GM12878 (cell line): ENCODE data around the gene CCL2. TPM values are rescaled to one million over a fixed set of nuclear protein-coding genes. Genes with fewer than 3 reads are reported as not detected.

Source experiments
- ATAC-seq: fragments of 200-7000 bp; cut with Tn5 transposase; 3 replicates; pipeline ENCODE4 v1.9.1; 2020; ENCODE audit warnings: mild to moderate bottlenecking, moderate library complexity
- BruUV-seq: library from RNA; stranded (reverse); fragments of 400-500 nt; replicated peaks from 2 replicates; lab custom pipeline; 2021; lab: Mats Ljungman, UMichigan
- CTCF ChIA-PET: fragments of 300-600 bp; sonication (Branson Sonifier 250); formaldehyde crosslinking; extraction: SDS; loops from one replicate; lab custom pipeline; 2021; ENCODE audit warnings: inconsistent platforms; lab: Yijun Ruan, JAX
- POLR2A ChIA-PET: fragments of 350-600 bp; formaldehyde crosslinking; extraction: SDS; loops from one replicate; lab custom pipeline; 2021; ENCODE audit warnings: inconsistent platforms; lab: Charles Lee
- RAD21 ChIA-PET: fragments of 300-600 bp; sonication (Branson Sonifier 250); formaldehyde crosslinking; loops from one replicate; lab custom pipeline; 2023; ENCODE audit warnings: antibody characterized with exemption; ENCODE audit not compliant: unreplicated experiment; lab: Charles Lee
- SMC1A ChIA-PET: fragments of 300-600 bp; sonication (Branson Sonifier 250); formaldehyde crosslinking; loops from one replicate; lab custom pipeline; 2023; ENCODE audit not compliant: unreplicated experiment, uncharacterized antibody; lab: Charles Lee
- DNase-seq: peaks from one replicate; pipeline ENCODE4 v3.0.0-alpha.2; 2011; ENCODE audit warnings: low read depth, low spot score
- FAIRE-seq: peaks from 3 replicates; lab custom pipeline; 2011; peaks lifted over from hg19 to GRCh38; lab: Jason Lieb, UNC
- H2AFZ ChIP-seq: 2 replicates; pipeline ENCODE4 v1.6.0; 2011; ENCODE audit warnings: low read depth, low read length, control low read depth; ENCODE audit not compliant: control insufficient read depth
- H3K27ac ChIP-seq: 2 replicates; pipeline ENCODE4 v1.5.1; 2011; ENCODE audit warnings: control low read depth; ENCODE audit not compliant: control insufficient read depth, insufficient read depth
- H3K27me3 ChIP-seq, 2 experiments: replicated peaks in 1 of 2; 2 replicates each; pipeline versions ENCODE4 v1.6.0 to v1.6.1; 2011; ENCODE audit warnings: low read length in 1 of 2; ENCODE audit not compliant: control insufficient read depth in 2 of 2, insufficient read depth in 2 of 2
- H3K36me3 ChIP-seq, 2 experiments: 2 replicates each; pipeline ENCODE4 v1.5.1; 2011; ENCODE audit warnings: low read length in 1 of 2; ENCODE audit not compliant: control insufficient read depth in 2 of 2, insufficient read depth in 2 of 2
- H3K4me1 ChIP-seq: 2 replicates; pipeline ENCODE4 v1.6.1; 2011; ENCODE audit warnings: mild to moderate bottlenecking, low read length, moderate library complexity, mixed read lengths; ENCODE audit not compliant: control insufficient read depth, insufficient read depth
- H3K4me2 ChIP-seq: 2 replicates; pipeline ENCODE4 v1.6.0; 2011; ENCODE audit warnings: control low read depth; ENCODE audit not compliant: control insufficient read depth, insufficient read depth
- H3K4me3 ChIP-seq: fragments of 200-600 bp; sonication (generic); 2 replicates; pipeline ENCODE4 v1.5.1; 2016
- H3K79me2 ChIP-seq: 2 replicates; pipeline ENCODE4 v1.6.0; 2011; ENCODE audit warnings: low read length; ENCODE audit not compliant: control insufficient read depth, insufficient read depth
- H3K9ac ChIP-seq: 2 replicates; pipeline ENCODE4 v1.8.0; 2011; ENCODE audit warnings: low read length, control low read depth, mixed read lengths; ENCODE audit not compliant: control insufficient read depth, insufficient read depth
- H3K9me3 ChIP-seq: replicated peaks from 3 replicates; pipeline ENCODE4 v1.5.1; 2011; ENCODE audit warnings: mild to moderate bottlenecking, low read length; ENCODE audit not compliant: control insufficient read depth, insufficient read depth
- H4K20me1 ChIP-seq: 2 replicates; pipeline ENCODE4 v1.6.0; 2011; ENCODE audit not compliant: control insufficient read depth, insufficient read depth
- BRCA1 ChIP-seq: IDR thresholded peaks from 2 replicates; pipeline ENCODE4 v1.6.1; 2011; ENCODE audit warnings: low read depth, low read length, improper control_type of control experiment
- CHD1 ChIP-seq: IDR thresholded peaks from 2 replicates; pipeline ENCODE4 v1.6.1; 2012; ENCODE audit warnings: low read depth, low read length, improper control_type of control experiment
- EGR1 ChIP-seq, 2 experiments: IDR thresholded peaks; 1 replicate in 1 of 2; 2 replicates in 1 of 2; pipeline ENCODE4 v1.6.1; 2011 to 2012; ENCODE audit warnings: low read depth in 2 of 2, low read length in 2 of 2, borderline replicate concordance in 1 of 2, mild to moderate bottlenecking in 1 of 2, moderate library complexity in 1 of 2
- FOXM1 ChIP-seq: IDR thresholded peaks from 2 replicates; pipeline ENCODE4 v1.6.1; 2012; ENCODE audit warnings: low read depth, mild to moderate bottlenecking, inconsistent platforms, low read length, moderate library complexity
- GABPA ChIP-seq: IDR thresholded peaks from 2 replicates; pipeline ENCODE4 v1.6.1; 2014; ENCODE audit warnings: antibody characterized with exemption, low read depth, mild to moderate bottlenecking, inconsistent platforms
- HCFC1 ChIP-seq: fragments of 150-350 bp; IDR thresholded peaks from 2 replicates; pipeline ENCODE4 v1.6.1; 2014; ENCODE audit warnings: low read length
- IKZF1 ChIP-seq: fragments of 450-650 bp; conservative IDR thresholded peaks from 2 replicates; pipeline ENCODE4 v1.6.1; 2017; ENCODE audit warnings: antibody characterized with exemption, mild to moderate bottlenecking
- JUNB ChIP-seq: IDR thresholded peaks from 2 replicates; pipeline ENCODE4 v1.6.1; 2016; ENCODE audit warnings: antibody characterized with exemption, mild to moderate bottlenecking
- MYC ChIP-seq: IDR thresholded peaks from 2 replicates; pipeline ENCODE4 v1.6.1; 2011; ENCODE audit warnings: mild to moderate bottlenecking, low read length, moderate library complexity, inconsistent platforms; ENCODE audit not compliant: insufficient read depth, insufficient replicate concordance, insufficient read length, severe bottlenecking
- RAD51 ChIP-seq: fragments of 450-650 bp; IDR thresholded peaks from 2 replicates; pipeline ENCODE4 v1.6.1; 2016; ENCODE audit warnings: moderate library complexity, mild to moderate bottlenecking, inconsistent platforms
- SRF ChIP-seq, 2 experiments: IDR thresholded peaks; 2 replicates each; pipeline ENCODE4 v1.6.1; 2011; ENCODE audit warnings: low read depth in 2 of 2, low read length in 2 of 2, mild to moderate bottlenecking in 1 of 2, moderate library complexity in 1 of 2
- ZBTB40 ChIP-seq: fragments of 450-650 bp; IDR thresholded peaks from 2 replicates; pipeline ENCODE4 v1.6.1; 2016; ENCODE audit warnings: mild to moderate bottlenecking, moderate library complexity, borderline replicate concordance
- ZNF24 ChIP-seq: fragments of 450-650 bp; IDR thresholded peaks from 2 replicates; pipeline ENCODE4 v1.6.1; 2017; ENCODE audit warnings: antibody characterized with exemption, mild to moderate bottlenecking
- WGBS: methylation state at CpG from one replicate; pipeline ENCODE4 v1.1.6; 2016; ENCODE audit warnings: low lambda C conversion rate; ENCODE audit not compliant: insufficient replicate concordance, insufficient coverage; ENCODE audit errors: missing lambda C conversion rate; 5-methylcytosine and 5-hydroxymethylcytosine counted together
- in situ Hi-C: fragments of 300-500 bp; cut with MboI; formaldehyde crosslinking; loops from 9 replicates; pipeline ENCODE4 v1.14.3; 2018; ENCODE audit warnings: mixed read lengths
- intact Hi-C: fragments of 100-400 bp; cut with micrococcal nuclease; formaldehyde crosslinking; loops from one replicate; pipeline ENCODE4 v1.14.2; 2022; ENCODE audit not compliant: unreplicated experiment
- polyA plus RNA-seq, 11 experiments: library from polyadenylated mRNA; depleted of rRNA in 4 of 11; unstranded in 6 of 11; stranded (reverse) in 5 of 11; fragments of >200 nt; fragmentation: Nextera tagmentation in 4 of 11; fragmentation: Illumina TruSeq in 1 of 11; extraction: Ambion mirVana in 4 of 11; extraction: Trizol in 1 of 11; gene quantifications; 1 replicate in 1 of 11; 2 replicates in 10 of 11; pipeline versions ENCODE4 v1.2.1 to v1.2.3, GENCODE V29; 2011 to 2016; ENCODE audit warnings: inconsistent platforms in 2 of 11, missing spikeins in 2 of 11, low read depth in 1 of 11
- total RNA-seq, 4 experiments: library from RNA; depleted of rRNA in 3 of 4; stranded (reverse); fragments of >200 nt in 3 of 4; fragmentation: Illumina TruSeq in 1 of 4; extraction: Trizol in 1 of 4; gene quantifications; 2 replicates each; pipeline versions ENCODE4 v1.2.1 to v1.2.3, GENCODE V29; 2013 to 2021
- TF ChIP-seq, protein P1 (sequence below): fragments of 450-650 bp; IDR thresholded peaks from 2 replicates; pipeline ENCODE4 v1.6.1; 2017; ENCODE audit warnings: mild to moderate bottlenecking, low read depth, inconsistent platforms; ENCODE audit not compliant: poor library complexity, severe bottlenecking

The CCL2 gene
- total and polyA plus RNA-seq, 10 of the 15 experiments (the other 5 are each of a cell fraction or from before 2014, with no cell fraction given): 0.16 to 0.18 TPM; not detected in 8

DNA sequence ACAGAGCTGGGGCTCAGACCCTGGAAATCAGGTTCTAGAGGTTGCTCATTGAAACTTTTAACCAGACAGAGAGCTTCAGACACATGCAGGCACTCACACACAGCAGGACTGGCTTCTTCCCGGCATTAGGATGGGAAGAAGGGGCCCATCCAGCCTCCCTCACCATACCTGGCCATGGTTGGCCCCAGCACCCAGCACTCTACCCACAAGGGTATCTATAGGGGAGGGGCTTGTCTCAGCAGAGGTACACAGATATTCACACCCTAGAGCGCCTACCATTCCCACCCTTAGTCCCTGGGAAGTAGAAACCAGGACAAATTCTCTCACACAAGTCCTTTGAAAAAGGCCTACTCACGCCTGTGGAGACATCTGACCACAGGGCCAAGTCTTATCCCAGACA, 20.5 kb upstream of the CCL2 start:
- TF ChIP-seq BRCA1 (no peak), IKZF1 (no peak), ZNF24 (no peak), FOXM1 (no peak), CHD1 (no peak), ZBTB40 (no peak), JUNB (no peak), SRF (IDR thresholded peaks at IDR 0.05; ENCODE audit: low read depth in 2 of 2, low read length in 2 of 2) (no peak), EGR1 (IDR thresholded peaks at IDR 0.05; ENCODE audit: borderline replicate concordance in 1 of 2, low read depth in 2 of 2, low read length in 2 of 2) (no peak), GABPA (no peak), RAD51 (no peak), MYC (no peak), HCFC1 (no peak)
- TF ChIP-seq, protein P1, sequence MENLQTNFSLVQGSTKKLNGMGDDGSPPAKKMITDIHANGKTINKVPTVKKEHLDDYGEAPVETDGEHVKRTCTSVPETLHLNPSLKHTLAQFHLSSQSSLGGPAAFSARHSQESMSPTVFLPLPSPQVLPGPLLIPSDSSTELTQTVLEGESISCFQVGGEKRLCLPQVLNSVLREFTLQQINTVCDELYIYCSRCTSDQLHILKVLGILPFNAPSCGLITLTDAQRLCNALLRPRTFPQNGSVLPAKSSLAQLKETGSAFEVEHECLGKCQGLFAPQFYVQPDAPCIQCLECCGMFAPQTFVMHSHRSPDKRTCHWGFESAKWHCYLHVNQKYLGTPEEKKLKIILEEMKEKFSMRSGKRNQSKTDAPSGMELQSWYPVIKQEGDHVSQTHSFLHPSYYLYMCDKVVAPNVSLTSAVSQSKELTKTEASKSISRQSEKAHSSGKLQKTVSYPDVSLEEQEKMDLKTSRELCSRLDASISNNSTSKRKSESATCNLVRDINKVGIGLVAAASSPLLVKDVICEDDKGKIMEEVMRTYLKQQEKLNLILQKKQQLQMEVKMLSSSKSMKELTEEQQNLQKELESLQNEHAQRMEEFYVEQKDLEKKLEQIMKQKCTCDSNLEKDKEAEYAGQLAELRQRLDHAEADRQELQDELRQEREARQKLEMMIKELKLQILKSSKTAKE: no peak
- SMC1A ChIA-PET: interaction anchor here (0.7 kb wide), 1 partner anchor 127 kb away, joined by 3 read pairs; no protein-coding TSS in a partner anchor
- no peaks in the 10 kb centered on the region; the same call in 1 of the 3 replicates for H3K9me3 ChIP-seq
- no peaks in the 10 kb centered on the region for H3K4me1 ChIP-seq
- no peak overlapping the region for H3K27ac ChIP-seq
- POLR2A ChIA-PET: no interaction called here
- BruUV-seq: no TSS peak
- FAIRE-seq (no peak), ATAC-seq (no peak), DNase-seq (no peak)
- no peaks in the 10 kb centered on the region for H4K20me1 ChIP-seq
- H3K27me3 ChIP-seq: no peaks in the 10 kb centered on the region
- in situ Hi-C loops (no loop called here), intact Hi-C loops (no loop called here)
- H3K4me3 ChIP-seq: no peak overlapping the region
- no peaks in the 10 kb centered on the region for H3K79me2 ChIP-seq
- no peaks in the 10 kb centered on the region for H3K36me3 ChIP-seq
- 5% methylated on average over 3 of the region's 3 CpGs for WGBS
- CTCF ChIA-PET: interaction anchor here (1.6 kb wide), 1 partner anchor 127 kb away, joined by 10 read pairs; no protein-coding TSS in a partner anchor
- no peak overlapping the region for H3K9ac ChIP-seq
- no peak overlapping the region for H2AFZ ChIP-seq
- no peak overlapping the region for H3K4me2 ChIP-seq
- RAD21 ChIA-PET: no interaction called here
